CD4-positive, alpha-beta T cell treated with Interleukin-17A for 4 hours (primary cell): ENCODE results near the gene SCOC.

Experiments
- DNase-seq: peaks from one replicate; pipeline ENCODE4 v3.0.0-alpha.2; 2020; ENCODE audit warnings: mixed read lengths

The SCOC gene

GRCh38 chr4:140373328-140374129, at the start of gene SCOC:
TSS of gene SCOC (plus strand) at chr4:140373646. CDS start at chr4:140379171, 5,525 bp downstream.
- DNase-seq: peak; percentile 95

GRCh38 chr4:140326395-140326993, 47.0 kb upstream of the SCOC start:
- no peak for DNase-seq

GRCh38 chr4:140330311-140330900, 43.0 kb upstream of the SCOC start:
- no peak for DNase-seq

- no peak for DNase-seq
These were observed 42.2 kb upstream of the SCOC start for GRCh38 chr4:140331245-140331644.

GRCh38 chr4:140331876-140332275, 41.6 kb upstream of the SCOC start:
- no peak for DNase-seq

GRCh38 chr4:140332734-140333133, 40.7 kb upstream of the SCOC start:
- DNase-seq: no peak

- no peak for DNase-seq
These were observed 39.9 kb upstream of the SCOC start for GRCh38 chr4:140333523-140333922.

- DNase-seq: no peak
These were observed 38.4 kb upstream of the SCOC start for GRCh38 chr4:140335076-140335475.

GRCh38 chr4:140336730-140337129, 36.7 kb upstream of the SCOC start:
- no peak for DNase-seq

GRCh38 chr4:140342620-140343019, 30.8 kb upstream of the SCOC start:
- DNase-seq: no peak

GRCh38 chr4:140343303-140343702, 30.1 kb upstream of the SCOC start:
- peak; percentile 7 for DNase-seq

- DNase-seq: no peak
These were observed 29.3 kb upstream of the SCOC start for GRCh38 chr4:140344101-140344500.

GRCh38 chr4:140344621-140345020, 28.8 kb upstream of the SCOC start:
- DNase-seq: no peak

- DNase-seq: no peak
These were observed 27.3 kb upstream of the SCOC start for GRCh38 chr4:140346136-140346535.

GRCh38 chr4:140349816-140350215, 23.6 kb upstream of the SCOC start:
- DNase-seq: no peak

- DNase-seq: no peak
These were observed 22.1 kb upstream of the SCOC start for GRCh38 chr4:140351093-140352075.

- peak; percentile 12 for DNase-seq
These were observed 19.7 kb upstream of the SCOC start for GRCh38 chr4:140353786-140354185.

- no peak for DNase-seq
These were observed 18.2 kb upstream of the SCOC start for GRCh38 chr4:140355288-140355687.

- no peak for DNase-seq
These were observed 15.6 kb upstream of the SCOC start for GRCh38 chr4:140357868-140358267.

GRCh38 chr4:140358281-140358680, 15.2 kb upstream of the SCOC start:
- DNase-seq: no peak

GRCh38 chr4:140359562-140360427, 13.7 kb upstream of the SCOC start:
- DNase-seq: peak; percentile 89

GRCh38 chr4:140361099-140361498, 12.3 kb upstream of the SCOC start:
- DNase-seq: no peak
